Subcutaneous abdominal adipose tissue (tissue), 5 donors: Measurements from ENCODE around the gene USHBP1.

ENCODE experiments used
- H3K27ac ChIP-seq: one replicate; pipeline ENCODE4 v1.7.0; 2013; ENCODE audit warnings: low read depth, mild to moderate bottlenecking, inconsistent platforms, low read length, moderate library complexity
- H3K27me3 ChIP-seq, 5 donors: one replicate each; pipeline ENCODE4 v1.7.0; 2013; ENCODE audit warnings: low read length in 5 of 5, inconsistent platforms in 1 of 5; ENCODE audit not compliant: control insufficient read depth in 5 of 5, insufficient read depth in 4 of 5
- H3K36me3 ChIP-seq, 5 donors: one replicate each; pipeline ENCODE4 v1.7.0; 2013; ENCODE audit warnings: low read length in 5 of 5; ENCODE audit not compliant: control insufficient read depth in 5 of 5, insufficient read depth in 5 of 5
- H3K4me1 ChIP-seq, 5 donors: one replicate each; pipeline ENCODE4 v1.7.0; 2013; ENCODE audit warnings: low read length in 5 of 5, mild to moderate bottlenecking in 3 of 5, moderate library complexity in 1 of 5; ENCODE audit not compliant: control insufficient read depth in 5 of 5, insufficient read depth in 5 of 5
- H3K4me3 ChIP-seq, 5 donors: one replicate each; pipeline ENCODE4 v1.7.0; 2013; ENCODE audit warnings: low read length in 5 of 5, low read depth in 1 of 5
- H3K9ac ChIP-seq, 5 donors: one replicate each; pipeline ENCODE4 v1.7.0; 2013; ENCODE audit warnings: low read length in 5 of 5, mild to moderate bottlenecking in 4 of 5, moderate library complexity in 3 of 5
- H3K9me3 ChIP-seq, 5 donors: one replicate each; pipeline ENCODE4 v1.7.0; 2013; ENCODE audit warnings: low read length in 5 of 5; ENCODE audit not compliant: control insufficient read depth in 5 of 5
- donor health status: healthy.
- donor health status: healthy.
- donor health status: healthy.
- donor health status: healthy.
- donor health status: healthy.

Gene USHBP1

GRCh38 chr19:17249887-17250548, 14.5 kb downstream of the USHBP1 start:
- Histone ChIP-seq H3K27me3 (no peaks in the 10 kb centered on the region), H3K9ac (no peak overlapping the region), H3K27ac (no peak overlapping the region), H3K9me3 (no peaks in the 10 kb centered on the region), H3K4me3 (no peak overlapping the region), H3K36me3 (peaks cover 0 to 18% (median 10%) of the 10 kb centered on the region in 5 donors), H3K4me1 (peaks cover 2 to 24% (median 21%) of the 10 kb centered on the region in 5 donors)

DNA sequence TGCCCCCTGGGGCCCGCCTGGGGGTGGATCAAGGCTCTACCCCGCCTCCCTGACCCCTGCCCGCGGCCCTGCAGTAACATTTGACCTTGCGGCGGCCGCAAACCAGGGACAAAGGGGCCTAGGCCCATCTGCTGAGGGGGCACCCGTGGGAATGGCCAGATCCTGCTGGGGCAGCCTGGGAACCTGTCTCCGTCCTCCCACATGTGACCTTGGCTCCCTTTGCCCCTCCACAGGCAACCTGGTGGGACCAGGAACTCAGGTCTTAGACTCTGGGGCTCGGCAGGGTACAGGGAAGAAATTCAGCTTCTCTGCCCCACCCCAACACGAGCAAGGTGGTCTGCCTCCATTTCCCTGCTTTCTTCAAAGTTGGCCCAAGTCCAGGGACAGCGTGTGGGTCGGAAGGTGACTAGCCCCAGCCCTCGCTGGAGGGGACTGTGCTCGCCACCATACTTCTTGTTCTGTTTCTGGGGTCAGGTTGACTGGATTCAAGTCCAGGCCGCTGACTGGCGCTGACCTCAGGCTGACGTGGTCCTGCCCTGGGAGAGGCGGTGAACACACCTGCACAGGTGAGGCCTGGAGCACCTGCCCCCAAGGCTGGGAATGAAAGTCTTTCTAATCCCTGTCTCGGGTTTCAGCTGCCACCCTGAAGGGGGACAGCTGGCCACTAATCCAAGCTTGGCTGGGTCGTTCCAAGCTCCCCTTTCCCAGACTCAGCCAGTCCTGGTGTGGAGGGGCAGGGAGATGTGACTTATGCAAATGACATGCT, 16.4 kb downstream of the USHBP1 start:
- Histone ChIP-seq H3K27me3 (no peaks in the 10 kb centered on the region), H3K4me3 (no peak overlapping the region), H3K9me3 (no peaks in the 10 kb centered on the region), H3K4me1 (peaks cover 5 to 39% (median 33%) of the 10 kb centered on the region in 5 donors), H3K36me3 (peaks cover 0 to 13% (median 5%) of the 10 kb centered on the region in 5 donors), H3K27ac (peak overlapping the region; percentile 30), H3K9ac (peak overlapping the region in 1 of 5 donors; percentile 48)

DNA sequence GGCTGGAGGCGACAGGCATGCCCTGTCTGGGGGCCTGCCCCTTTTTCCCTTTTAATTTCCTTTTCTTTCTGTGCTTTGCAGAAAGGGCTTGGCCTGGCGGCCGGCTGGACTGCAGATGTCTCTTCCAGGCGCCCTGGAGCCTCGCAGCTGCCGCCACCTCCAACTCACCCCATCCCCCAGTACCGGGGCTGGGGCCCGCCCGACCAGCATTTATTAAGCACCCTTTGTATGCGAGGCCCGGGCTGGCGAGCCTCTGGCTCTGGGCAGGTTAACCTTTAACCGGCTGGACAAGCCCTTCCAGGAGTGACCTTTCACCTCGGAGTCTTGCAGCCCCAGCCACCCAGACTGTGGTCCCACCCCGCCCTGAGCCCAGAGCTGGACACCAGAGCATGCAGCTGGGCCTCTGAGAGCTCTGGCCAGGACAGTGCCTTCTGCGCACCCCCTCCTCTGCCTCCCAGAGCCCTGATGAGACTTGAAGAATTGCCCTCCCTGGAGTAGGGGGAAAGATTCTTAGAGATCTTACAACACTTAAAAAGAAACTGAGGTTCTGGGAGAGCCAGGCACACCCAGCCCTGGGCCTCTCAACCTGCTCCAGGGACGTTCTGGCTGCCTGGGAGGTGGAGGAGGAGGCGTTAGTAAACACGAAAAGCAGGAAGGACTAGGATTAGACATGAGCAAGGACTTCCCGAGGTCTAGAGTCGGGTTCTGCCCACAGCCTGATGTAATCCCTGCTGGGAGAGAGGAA, 17.7 kb downstream of the USHBP1 start:
- peaks cover 5 to 51% (median 45%) of the 10 kb centered on the region in 5 donors for H3K4me1 ChIP-seq
- peak overlapping the region; percentile 10 to 69 (median 27) for H3K9ac ChIP-seq
- H3K36me3 ChIP-seq, result peaks cover 0 to 12% (median 4%) of the 10 kb centered on the region in 5 donors
- peak overlapping the region in 4 of 5 donors; percentile 48 to 72 (median 54) for H3K4me3 ChIP-seq
- H3K9me3 ChIP-seq, result no peaks in the 10 kb centered on the region
- H3K27ac ChIP-seq, result peak overlapping the region; percentile 75
- no peaks in the 10 kb centered on the region for H3K27me3 ChIP-seq

DNA sequence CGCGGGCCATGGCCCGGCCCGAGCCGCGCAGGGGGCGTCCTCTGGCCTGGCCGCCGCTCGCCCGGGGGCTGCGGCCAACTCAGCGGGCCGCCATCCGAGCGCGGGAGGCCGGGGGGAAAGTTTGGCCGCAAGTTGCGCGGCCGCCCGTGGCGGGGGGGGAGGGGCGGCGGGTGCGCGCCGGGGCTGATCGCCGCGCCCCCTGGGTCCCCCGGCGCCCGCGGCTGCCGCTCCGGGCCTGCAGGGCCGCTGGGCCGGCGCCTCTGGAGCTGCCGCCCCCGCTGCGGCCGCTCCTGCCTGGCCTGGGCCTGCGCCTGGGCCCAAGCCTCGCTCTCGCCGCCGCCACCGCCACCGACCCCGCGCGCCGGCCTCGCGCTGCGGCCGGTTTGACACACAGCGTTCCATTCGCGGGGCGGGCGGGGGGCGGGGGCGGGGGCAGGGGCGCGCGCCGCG, 19.0 kb downstream of the USHBP1 start, which contains the start of gene NR2F6:
Gene NR2F6 (minus strand): TSS at position 385 of the 450 bp plus-strand sequence. CDS start 699 bp downstream, outside the sequence.
- Histone ChIP-seq H3K4me1 (peaks cover 5 to 61% (median 56%) of the 10 kb centered on the region in 5 donors), H3K27ac (peak within 1 kb of the TSS; percentile 89), H3K9me3 (no peaks in the 10 kb centered on the region), H3K4me3 (peak within 1 kb of the TSS; percentile 84 to 95 (median 91)), H3K27me3 (no peaks in the 10 kb centered on the region), H3K9ac (peak within 1 kb of the TSS in 4 of 5 donors; percentile 57 to 89 (median 74)), H3K36me3 (peaks cover 0 to 8% (median 0%) of the 10 kb centered on the region in 5 donors)

DNA sequence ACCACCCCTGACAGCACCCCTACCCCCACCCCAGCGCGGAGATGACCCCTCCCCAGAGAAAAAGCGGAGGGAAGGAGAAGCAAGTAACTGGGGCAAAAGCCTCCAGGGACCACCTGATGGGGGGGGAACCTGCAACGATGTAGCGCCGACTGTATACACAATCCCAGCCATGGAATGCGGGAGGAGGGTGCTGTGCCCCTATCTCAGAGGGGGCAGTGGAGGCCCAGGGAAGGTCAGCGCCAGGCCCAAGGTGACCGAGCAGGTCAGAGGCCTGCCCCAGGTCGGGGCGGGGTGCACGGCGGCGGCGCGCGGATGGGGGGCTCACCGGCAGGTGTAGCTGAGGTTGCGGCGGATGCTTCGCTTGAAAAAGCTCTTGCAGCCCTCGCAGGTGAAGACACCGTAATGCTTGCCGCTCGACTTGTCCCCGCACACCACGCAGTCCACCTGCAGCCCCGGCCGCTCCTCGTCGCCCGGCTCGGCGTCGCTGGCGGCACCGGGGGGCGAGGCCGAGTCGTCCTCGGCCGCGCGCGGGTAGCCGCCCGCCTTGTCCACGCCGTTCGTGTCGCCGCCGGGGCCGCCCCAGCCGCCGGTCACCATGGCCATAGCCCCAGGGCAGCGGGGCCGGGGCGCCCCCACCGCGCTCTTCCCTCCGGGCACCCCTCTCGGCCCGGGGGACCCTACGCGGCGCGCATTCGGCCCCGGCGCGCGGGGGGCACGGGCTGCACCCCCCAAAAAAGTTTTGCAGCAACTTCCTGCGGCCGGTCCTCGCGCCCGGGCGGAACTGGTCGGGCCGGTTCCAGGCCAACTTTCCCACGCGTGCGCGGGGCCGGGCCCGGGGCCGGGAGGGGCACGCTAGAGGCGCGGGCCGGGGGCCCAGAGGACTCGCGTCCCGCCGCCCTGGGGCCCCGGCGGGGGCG, 19.7 kb downstream of the USHBP1 start:
- no peaks in the 10 kb centered on the region for H3K27me3 ChIP-seq
- peak overlapping the region; percentile 84 to 95 (median 91) for H3K4me3 ChIP-seq
- H3K9me3 ChIP-seq, result no peaks in the 10 kb centered on the region
- H3K4me1 ChIP-seq, result peaks cover 5 to 67% (median 62%) of the 10 kb centered on the region in 5 donors
- H3K9ac ChIP-seq, result peak overlapping the region; percentile 57 to 92 (median 81)
- peaks cover 0 to 6% (median 2%) of the 10 kb centered on the region in 5 donors for H3K36me3 ChIP-seq
- peak overlapping the region; percentile 89 for H3K27ac ChIP-seq

DNA sequence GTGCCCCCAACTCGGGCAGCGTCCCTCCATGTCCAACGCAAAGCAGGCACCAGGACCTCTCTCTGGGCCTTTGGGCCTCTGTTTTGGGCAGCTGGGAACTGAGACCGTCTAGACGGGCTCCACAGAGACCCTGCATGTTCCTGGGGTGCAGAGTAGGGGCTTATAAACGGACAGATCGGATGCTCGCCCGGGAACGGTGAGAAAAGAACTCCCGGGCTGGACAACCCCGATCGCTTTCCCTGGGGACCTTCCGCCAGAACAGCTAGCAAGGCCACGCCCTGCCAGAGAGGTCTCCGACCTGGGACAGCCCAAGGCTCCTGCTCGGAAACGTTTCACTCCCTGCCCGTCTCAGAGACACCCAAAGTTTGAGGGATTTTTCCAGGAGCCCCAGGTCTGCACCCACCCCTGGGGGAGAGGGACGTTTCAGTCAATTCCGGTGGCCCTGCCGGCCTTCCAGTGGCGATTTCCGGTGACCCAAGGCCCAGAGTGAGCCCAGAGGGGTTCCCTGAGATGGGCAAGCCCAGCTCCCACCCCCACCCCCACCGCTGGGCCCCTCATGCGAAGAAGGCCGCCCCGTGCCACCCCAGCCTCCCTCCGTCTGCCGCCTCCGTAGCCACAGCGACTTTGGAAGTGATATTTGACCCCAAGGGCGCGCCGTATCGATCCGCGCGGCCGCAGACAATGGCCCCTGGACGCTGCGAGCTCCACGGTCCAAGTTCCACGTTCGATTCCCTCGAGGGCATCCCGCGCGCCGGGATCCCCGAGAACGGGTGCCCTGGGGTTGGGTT, 20.5 kb downstream of the USHBP1 start:
- peaks cover 5 to 70% (median 65%) of the 10 kb centered on the region in 5 donors for H3K4me1 ChIP-seq
- peak overlapping the region; percentile 57 to 92 (median 81) for H3K9ac ChIP-seq
- no peaks in the 10 kb centered on the region for H3K9me3 ChIP-seq
- H3K27ac ChIP-seq, result peak overlapping the region; percentile 89
- peaks cover 0 to 6% (median 0%) of the 10 kb centered on the region in 5 donors for H3K36me3 ChIP-seq
- H3K27me3 ChIP-seq, result no peaks in the 10 kb centered on the region
- peak overlapping the region; percentile 84 to 95 (median 91) for H3K4me3 ChIP-seq

GRCh38 chr19:17243211-17243829, 21.2 kb downstream of the USHBP1 start:
- Histone ChIP-seq H3K36me3 (peaks cover 0 to 9% (median under 1%) of the 10 kb centered on the region in 5 donors), H3K4me3 (peak overlapping the region; percentile 78 to 95 (median 84)), H3K4me1 (peaks cover 5 to 70% (median 65%) of the 10 kb centered on the region in 5 donors), H3K27ac (peak overlapping the region; percentile 89), H3K27me3 (no peaks in the 10 kb centered on the region), H3K9ac (peak overlapping the region; percentile 57 to 92 (median 81)), H3K9me3 (no peaks in the 10 kb centered on the region)

DNA sequence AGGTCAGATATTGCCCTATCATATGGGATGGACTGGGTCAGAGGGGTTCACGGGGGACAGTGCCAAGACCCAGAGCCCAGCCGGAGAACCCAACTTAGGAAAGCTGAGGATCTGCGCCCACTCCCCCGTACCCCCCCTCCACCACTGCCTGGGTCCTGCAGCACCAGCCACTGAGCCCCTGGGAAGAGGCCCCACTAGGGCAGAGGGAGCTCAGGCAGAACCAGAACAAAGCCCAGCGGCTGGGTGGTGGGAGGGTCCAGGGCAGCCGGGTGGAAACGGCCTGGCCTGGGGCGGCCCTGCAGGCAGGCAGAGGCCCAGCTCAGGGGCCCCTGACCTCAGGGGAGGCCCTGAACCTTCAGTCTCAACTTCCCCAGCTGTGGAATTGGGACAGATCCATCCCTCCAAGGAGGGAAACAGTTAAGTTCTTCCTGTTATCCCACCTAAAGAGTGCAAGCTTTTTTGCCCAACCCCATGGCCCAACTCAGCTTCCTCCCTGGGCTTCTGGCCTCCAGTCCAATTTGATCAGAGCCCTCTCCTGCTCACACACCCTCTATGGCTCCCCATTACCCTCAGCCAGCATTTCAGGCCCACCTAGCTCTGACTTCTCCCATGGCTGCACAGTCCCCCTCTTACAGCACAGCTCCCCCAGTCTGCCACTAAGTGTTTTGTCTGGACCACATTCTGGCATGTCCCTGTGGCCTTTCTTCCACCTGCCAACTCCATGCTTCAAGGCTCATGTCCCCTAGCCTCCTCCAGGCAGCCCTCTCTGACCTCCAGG, 21.9 kb downstream of the USHBP1 start:
- Histone ChIP-seq H3K4me3 (peak overlapping the region; percentile 11 to 91 (median 84)), H3K9me3 (no peaks in the 10 kb centered on the region), H3K27me3 (no peaks in the 10 kb centered on the region), H3K36me3 (peaks cover 0 to 16% (median 7%) of the 10 kb centered on the region in 5 donors), H3K27ac (peak overlapping the region; percentile 89), H3K4me1 (peaks cover 2 to 63% (median 58%) of the 10 kb centered on the region in 5 donors), H3K9ac (peak overlapping the region; percentile 21 to 92 (median 68))
